ENCODE data around the gene FGF14.

FGF14 gene

GRCh38 chr13:101728021-101728420, 673.8 kb downstream of the FGF14 start:
- DNase-seq (ENCODE audit: low read depth in 2 of 2) = no peak

GRCh38 chr13:101727118-101727517, 674.7 kb downstream of the FGF14 start:
- no peak for DNase-seq (ENCODE audit: low read depth in 2 of 2)

GRCh38 chr13:101726681-101727080, 675.2 kb downstream of the FGF14 start:
- DNase-seq (ENCODE audit: low read depth in 2 of 2) = no peak

- no peak for DNase-seq (ENCODE audit: low read depth in 2 of 2)
Measured at GRCh38 chr13:101718496-101718895, 683.4 kb downstream of the FGF14 start.

- DNase-seq (ENCODE audit: low read depth in 2 of 2) = no peak
Measured at GRCh38 chr13:101717353-101717752, 684.5 kb downstream of the FGF14 start.

- DNase-seq (ENCODE audit: low read depth in 2 of 2) = no peak
Measured at GRCh38 chr13:101714195-101714594, 687.7 kb downstream of the FGF14 start.

- no peak for DNase-seq (ENCODE audit: low read depth in 2 of 2)
Measured at GRCh38 chr13:101712026-101712348, 689.9 kb downstream of the FGF14 start.

GRCh38 chr13:101711307-101712025, 690.4 kb downstream of the FGF14 start:
- no peak for DNase-seq (ENCODE audit: low read depth in 2 of 2)

- DNase-seq (ENCODE audit: low read depth in 2 of 2) = no peak
Measured at GRCh38 chr13:101709952-101710351, 691.9 kb downstream of the FGF14 start.

GRCh38 chr13:101708115-101708514, 693.7 kb downstream of the FGF14 start:
- no peak for DNase-seq (ENCODE audit: low read depth in 2 of 2)

- DNase-seq (ENCODE audit: low read depth in 2 of 2) = no peak
Measured at GRCh38 chr13:101707659-101708058, 694.2 kb downstream of the FGF14 start.

GRCh38 chr13:101706651-101707050, 695.2 kb downstream of the FGF14 start:
- DNase-seq (ENCODE audit: low read depth in 2 of 2) = no peak

- DNase-seq (ENCODE audit: low read depth in 2 of 2) = no peak
Measured at GRCh38 chr13:101703838-101704237, 698.0 kb downstream of the FGF14 start.

- no peak for DNase-seq (ENCODE audit: low read depth in 2 of 2)
Measured at GRCh38 chr13:101703081-101703480, 698.8 kb downstream of the FGF14 start.

GRCh38 chr13:101700598-101700997, 701.2 kb downstream of the FGF14 start:
- no peak for DNase-seq (ENCODE audit: low read depth in 2 of 2)

- DNase-seq (ENCODE audit: low read depth in 2 of 2) = no peak
Measured at GRCh38 chr13:101698400-101698799, 703.4 kb downstream of the FGF14 start.

- no peak for DNase-seq (ENCODE audit: low read depth in 2 of 2)
Measured at GRCh38 chr13:101697745-101698144, 704.1 kb downstream of the FGF14 start.

- no peak for DNase-seq (ENCODE audit: low read depth in 2 of 2)
Measured at GRCh38 chr13:101695870-101696516, 705.9 kb downstream of the FGF14 start.

GRCh38 chr13:101691341-101691860, 710.4 kb downstream of the FGF14 start:
- DNase-seq (ENCODE audit: low read depth in 2 of 2) = no peak

- no peak for DNase-seq (ENCODE audit: low read depth in 2 of 2)
Measured at GRCh38 chr13:101690871-101691270, 711.0 kb downstream of the FGF14 start.

GRCh38 chr13:101686003-101686402, 715.8 kb downstream of the FGF14 start:
- no peak for DNase-seq (ENCODE audit: low read depth in 2 of 2)

GRCh38 chr13:101681834-101682233, 720.0 kb downstream of the FGF14 start:
- no peak for DNase-seq (ENCODE audit: low read depth in 2 of 2)

GRCh38 chr13:101673360-101674105, 728.3 kb downstream of the FGF14 start:
- no peak for DNase-seq (ENCODE audit: low read depth in 2 of 2)
